IMR-90 (cell line): ENCODE data around the gene CDK11B.
"Not testable (repeated sequence)": the region's sequence is repeated elsewhere in the genome, so short reads cannot be mapped to it uniquely, and the experiment has no call there.

ENCODE experiments used
- CEBPB ChIP-seq: IDR thresholded peaks from 2 replicates; pipeline ENCODE4 v1.6.1; 2012; ENCODE audit warnings: low read depth, low read length, improper control_type of control experiment
- CTCF ChIP-seq: conservative IDR thresholded peaks from 2 replicates; pipeline ENCODE4 v1.5.1; 2012; ENCODE audit warnings: mild to moderate bottlenecking, low read depth, low read length, improper control_type of control experiment
- POLR2A ChIP-seq: IDR thresholded peaks from 2 replicates; pipeline ENCODE4 v1.6.1; 2012; ENCODE audit warnings: mild to moderate bottlenecking, low read depth, low read length
- RCOR1 ChIP-seq: IDR thresholded peaks from 2 replicates; pipeline ENCODE4 v1.6.1; 2012; ENCODE audit warnings: mild to moderate bottlenecking, low read length, improper control_type of control experiment; ENCODE audit not compliant: insufficient replicate concordance
- RFX5 ChIP-seq: IDR thresholded peaks from 2 replicates; pipeline ENCODE4 v1.8.0; 2012; ENCODE audit warnings: low read depth, mild to moderate bottlenecking, low read length, moderate library complexity
- SMC3 ChIP-seq: fragments of 150-350 bp; IDR thresholded peaks from 2 replicates; pipeline ENCODE4 v1.6.1; 2016; ENCODE audit warnings: low read depth, mild to moderate bottlenecking, antibody characterized with exemption, low read length, moderate library complexity

- TF ChIP-seq CTCF, POLR2A, RCOR1, RFX5, SMC3, CEBPB: not testable (repeated sequence)
These were observed 18.7 kb downstream of the CDK11B start for GRCh38 chr1:1640081-1640480.
